B cell (primary cell): ENCODE data around the gene PRDM11. TPM values are rescaled to one million over a fixed set of nuclear protein-coding genes. Genes with fewer than 3 reads are reported as not detected.

Experiments used
- ATAC-seq: fragments of 200-7000 bp; cut with Tn5 transposase; one replicate; pipeline ENCODE4 v1.10.0; 2021; ENCODE audit warnings: low read depth, mild to moderate bottlenecking, moderate number of reproducible peaks, moderate library complexity
- CTCF ChIA-PET: fragments of 350-600 bp; sonication (Branson Sonifier 250); formaldehyde crosslinking; loops from one replicate; lab custom pipeline; 2021; ENCODE audit warnings: antibody characterized with exemption, inconsistent platforms; lab: Charles Lee
- POLR2A ChIA-PET: fragments of 350-600 bp; sonication (Branson Sonifier 250); formaldehyde crosslinking; loops from one replicate; lab custom pipeline; 2021; ENCODE audit warnings: antibody characterized with exemption; lab: Charles Lee
- DNase-seq: peaks from one replicate; pipeline ENCODE4 v3.0.0; 2013
- H2AFZ ChIP-seq: 2 replicates; pipeline ENCODE4 v1.6.1; 2012; ENCODE audit warnings: mild to moderate bottlenecking, low read depth, low read length; ENCODE audit not compliant: insufficient read depth, poor library complexity, severe bottlenecking
- H3K27ac ChIP-seq, 2 donors: 1 replicate in 1 of 2; 2 replicates in 1 of 2; pipeline ENCODE4 v1.5.1; 2012 to 2013; ENCODE audit warnings: low read length in 2 of 2, mild to moderate bottlenecking in 2 of 2, moderate library complexity in 1 of 2
- H3K27me3 ChIP-seq, 4 experiments: fragments of 200-600 bp in 1 of 4; sonication (generic) in 1 of 4; replicated peaks in 1 of 4; 1 replicate in 2 of 4; 2 replicates in 2 of 4; pipeline versions ENCODE4 v1.6.1 to v1.7.0; 2013 to 2016; ENCODE audit warnings: low read length in 3 of 4, mild to moderate bottlenecking in 2 of 4, mixed read lengths in 1 of 4, moderate library complexity in 1 of 4; ENCODE audit not compliant: insufficient read depth in 4 of 4, control insufficient read depth in 3 of 4; ENCODE audit errors: control extremely low read depth in 1 of 4
- H3K36me3 ChIP-seq, 2 experiments: replicated peaks in 1 of 2; 1 replicate in 1 of 2; 2 replicates in 1 of 2; pipeline versions ENCODE4 v1.6.1 to v1.7.1; 2013; ENCODE audit warnings: low read length in 1 of 2; ENCODE audit not compliant: insufficient read depth in 2 of 2, control insufficient read depth in 1 of 2; ENCODE audit errors: control extremely low read depth in 1 of 2, extremely low read depth in 1 of 2
- H3K4me1 ChIP-seq, 2 donors: fragments of 200-600 bp in 1 of 2; sonication (generic) in 1 of 2; 1 replicate in 1 of 2; 2 replicates in 1 of 2; pipeline versions ENCODE4 v1.5.1 to v1.6.1; 2013 to 2017; ENCODE audit warnings: low read length in 2 of 2; ENCODE audit not compliant: control insufficient read depth in 2 of 2, insufficient read depth in 2 of 2
- H3K4me2 ChIP-seq: replicated peaks from 2 replicates; pipeline ENCODE3; 2012; ENCODE audit warnings: mild to moderate bottlenecking, low read depth, low read length; ENCODE audit not compliant: poor library complexity, severe bottlenecking
- H3K4me3 ChIP-seq, 5 experiments: fragments of 200-600 bp in 1 of 5; sonication (generic) in 1 of 5; 1 replicate in 3 of 5; 2 replicates in 2 of 5; pipeline versions ENCODE4 v1.5.1 to v1.7.0; 2011 to 2016; ENCODE audit warnings: low read length in 4 of 5, mild to moderate bottlenecking in 4 of 5, low read depth in 2 of 5, control low read depth in 1 of 5, moderate library complexity in 1 of 5; ENCODE audit not compliant: insufficient read depth in 1 of 5; ENCODE audit errors: control extremely low read depth in 1 of 5, extremely low read depth in 1 of 5
- H3K79me2 ChIP-seq: fragments of 200-600 bp; sonication (generic); one replicate; pipeline ENCODE4 v1.6.0; 2016; ENCODE audit warnings: low read length; ENCODE audit not compliant: control insufficient read depth, insufficient read depth
- H3K9ac ChIP-seq: fragments of 200-600 bp; sonication (generic); 2 replicates; pipeline ENCODE4 v1.6.1; 2017; ENCODE audit warnings: mild to moderate bottlenecking, low read length, moderate library complexity
- H3K9me3 ChIP-seq, 3 donors: one replicate each; pipeline versions ENCODE4 v1.6.1 to v1.7.1; 2013; ENCODE audit warnings: low read length in 2 of 3; ENCODE audit not compliant: control insufficient read depth in 2 of 3, insufficient read depth in 1 of 3; ENCODE audit errors: control extremely low read depth in 1 of 3
- H4K20me1 ChIP-seq: 2 replicates; pipeline ENCODE4 v1.6.0; 2012; ENCODE audit warnings: mild to moderate bottlenecking, low read length; ENCODE audit not compliant: insufficient read depth, control insufficient read depth, poor library complexity, severe bottlenecking
- H3K27ac Mint-ChIP-seq: one replicate; pipeline ENCODE4 v1.8.0; 2021; ENCODE audit warnings: mixed read lengths
- H3K27me3 Mint-ChIP-seq: one replicate; pipeline ENCODE4 v1.8.0; 2021; ENCODE audit warnings: mixed read lengths
- H3K4me1 Mint-ChIP-seq: one replicate; pipeline ENCODE4 v1.8.0; 2021; ENCODE audit warnings: mixed read lengths
- H3K4me3 Mint-ChIP-seq: one replicate; pipeline ENCODE4 v1.8.0; 2021; ENCODE audit warnings: mixed read lengths
- H3K9me3 Mint-ChIP-seq: one replicate; pipeline ENCODE4 v1.8.0; 2022; ENCODE audit warnings: mixed read lengths; ENCODE audit not compliant: insufficient read depth
- CTCF ChIP-seq: fragments of 200-600 bp; IDR thresholded peaks from one replicate; pipeline ENCODE4 v1.8.0; 2022; ENCODE audit warnings: antibody characterized with exemption, mild to moderate bottlenecking
- EZH2 ChIP-seq: IDR thresholded peaks from 2 replicates; pipeline ENCODE4 v1.6.1; 2012; ENCODE audit warnings: borderline replicate concordance, low read depth, mild to moderate bottlenecking, moderate library complexity, low read length; ENCODE audit not compliant: insufficient read depth, poor library complexity, severe bottlenecking
- WGBS: methylation state at CpG from one replicate; pipeline ENCODE4 v1.1.5; 2013; ENCODE audit warnings: missing lambda C conversion rate; ENCODE audit not compliant: insufficient coverage; 5-methylcytosine and 5-hydroxymethylcytosine counted together
- intact Hi-C: fragments of 100-400 bp; cut with micrococcal nuclease; formaldehyde crosslinking; loops from one replicate; pipeline ENCODE4 v1.10.0; 2022
- polyA plus RNA-seq: library from polyadenylated mRNA; depleted of rRNA; stranded (reverse); fragments of >200 nt; gene quantifications from 2 replicates; pipeline ENCODE4 v1.2.3, GENCODE V29; 2012
- total RNA-seq, 2 donors: library from RNA; stranded (reverse); fragments of 120-200 nt in 1 of 2; gene quantifications; 1 replicate in 1 of 2; 2 replicates in 1 of 2; pipeline versions ENCODE4 v1.2.3 to v1.2.4, GENCODE V29; 2013 to 2022

Gene PRDM11
- total and polyA plus RNA-seq, 2 donors (not counting 1 experiment from before 2014, with no cell fraction given), result 9.5 to 26.2 TPM

- no peak overlapping the region for H3K4me2 ChIP-seq
- H3K9me3 Mint-ChIP-seq, result no peaks in the 10 kb centered on the region
- H3K27me3 ChIP-seq, result peaks cover 0 to 7% (median 3%) of the 10 kb centered on the region in 4 experiments
- ATAC-seq (no peak), DNase-seq (no peak)
- no peak overlapping the region for H3K4me3 Mint-ChIP-seq
- H3K4me3 ChIP-seq, result no peak overlapping the region
- ChIA-PET CTCF (interaction anchor here (2.8 kb wide), 1 partner anchor 10 kb away, joined by 14 read pairs; no protein-coding TSS in a partner anchor), POLR2A (no interaction called here)
- peaks cover 0 to 3% (median 0%) of the 10 kb centered on the region in 3 donors for H3K9me3 ChIP-seq
- H3K4me1 ChIP-seq, result no peaks in the 10 kb centered on the region
- H3K27me3 Mint-ChIP-seq, result peaks cover 27% of the 10 kb centered on the region
- intact Hi-C loops, result no loop called here
- H3K36me3 ChIP-seq, result no peaks in the 10 kb centered on the region
- H3K4me1 Mint-ChIP-seq, result no peaks in the 10 kb centered on the region
- H4K20me1 ChIP-seq, result no peaks in the 10 kb centered on the region
- no peak overlapping the region for H3K27ac ChIP-seq
- no peak overlapping the region for H3K9ac ChIP-seq
- 85% methylated on average over 12 of the region's 12 CpGs for WGBS
- H3K27ac Mint-ChIP-seq, result no peak overlapping the region
- no peaks in the 10 kb centered on the region for H3K79me2 ChIP-seq
- H2AFZ ChIP-seq, result no peak overlapping the region
- TF ChIP-seq CTCF (no peak), EZH2 (no peak)
Observed at GRCh38 chr11:45243967-45244366, 97.5 kb downstream of the PRDM11 start.

GRCh38 chr11:45245218-45246045, 99.0 kb downstream of the PRDM11 start:
- Histone ChIP-seq H3K4me2 (no peak overlapping the region), H4K20me1 (no peaks in the 10 kb centered on the region), H3K4me3 (no peak overlapping the region), H3K4me1 (no peaks in the 10 kb centered on the region), H3K9me3 (no peaks in the 10 kb centered on the region), H2AFZ (no peak overlapping the region), H3K9ac (no peak overlapping the region), H3K27ac (no peak overlapping the region), H3K79me2 (no peaks in the 10 kb centered on the region), H3K27me3 (no peaks in the 10 kb centered on the region), H3K36me3 (no peaks in the 10 kb centered on the region)
- CTCF ChIA-PET, result interaction anchor here (0.6 to 2.8 kb wide), 2 partner anchors 12 to 134 kb away, joined by 3 to 14 read pairs; no protein-coding TSS in a partner anchor
- Mint-ChIP-seq H3K4me1 (no peaks in the 10 kb centered on the region), H3K27ac (no peak overlapping the region), H3K9me3 (no peaks in the 10 kb centered on the region), H3K27me3 (peaks cover 25% of the 10 kb centered on the region), H3K4me3 (no peak overlapping the region)
- WGBS, result 96% methylated on average over 4 of the region's 8 CpGs
- DNase-seq (no peak), ATAC-seq (no peak)
- POLR2A ChIA-PET, result no interaction called here
- intact Hi-C loops, result no loop called here
- TF ChIP-seq EZH2 (no peak), CTCF (no peak)
